Renal cortex interstitium (tissue), 11 donors: Measurements from ENCODE around the gene CUL5. TPM values are rescaled to one million over a fixed set of nuclear protein-coding genes. Genes with fewer than 3 reads are reported as not detected.
"Not testable (repeated sequence)": the region's sequence is repeated elsewhere in the genome, so short reads cannot be mapped to it uniquely, and the experiment has no call there.

Experiments
- DNase-seq, 11 donors: peaks; one replicate each; pipeline ENCODE4 v3.0.0-alpha.2; 2013; ENCODE audit warnings: low read depth in 9 of 11, low spot score in 4 of 11; ENCODE audit errors: extremely low read depth in 1 of 11
- polyA plus RNA-seq, 3 donors: library from polyadenylated mRNA; unstranded; fragments of 120-200 nt; gene quantifications; one replicate each; pipeline ENCODE4 v1.2.1, GENCODE V29; 2013; ENCODE audit not compliant: insufficient read length in 3 of 3

Gene CUL5
- polyA plus RNA-seq, 3 donors, result 39.5 to 51.6 (median 47.5) TPM

DNA sequence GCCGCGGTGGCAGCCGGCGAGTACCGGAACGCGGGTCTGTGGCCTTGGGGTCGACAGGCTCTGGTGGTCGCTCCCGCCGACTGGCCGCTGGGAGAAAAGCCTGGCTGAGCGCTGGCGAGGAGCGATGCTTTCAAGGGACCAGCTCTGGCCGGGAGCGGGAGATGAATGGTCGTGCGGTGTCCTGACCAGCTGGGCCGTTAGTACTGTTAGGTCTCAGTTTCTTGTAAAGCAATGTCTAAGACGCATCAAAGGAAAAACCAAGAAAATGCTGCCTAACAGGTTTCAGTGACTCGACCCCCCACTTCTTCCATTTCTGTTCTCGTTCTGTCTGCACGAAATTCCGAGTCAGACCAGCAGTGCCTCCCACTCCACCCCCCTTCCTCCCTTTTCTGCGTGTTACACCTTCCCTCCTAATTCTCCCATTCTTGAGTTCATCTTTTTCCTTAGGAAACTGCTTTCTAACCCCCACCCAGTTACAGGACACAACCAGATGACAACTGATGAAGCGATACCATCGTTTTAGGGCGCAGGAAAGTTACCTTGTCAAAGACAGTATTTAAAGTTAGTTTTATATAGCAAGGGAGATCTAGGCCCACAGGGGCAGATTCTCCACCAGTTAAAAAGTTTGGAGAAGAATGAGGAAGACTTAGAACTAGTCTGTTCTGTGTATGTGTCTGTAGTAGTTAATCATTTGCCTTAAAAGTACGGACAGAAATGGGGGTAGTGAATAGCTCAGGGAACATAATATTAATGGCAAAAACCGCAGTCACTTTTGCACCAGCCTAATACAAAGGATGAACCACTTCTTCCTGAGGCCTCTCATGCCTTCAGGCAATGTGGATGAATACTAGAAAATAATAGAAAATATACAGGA lies 1.0 kb downstream of the CUL5 start:
- peak in 7 of 11 donors; percentile 10 to 31 (median 16) for DNase-seq

DNA sequence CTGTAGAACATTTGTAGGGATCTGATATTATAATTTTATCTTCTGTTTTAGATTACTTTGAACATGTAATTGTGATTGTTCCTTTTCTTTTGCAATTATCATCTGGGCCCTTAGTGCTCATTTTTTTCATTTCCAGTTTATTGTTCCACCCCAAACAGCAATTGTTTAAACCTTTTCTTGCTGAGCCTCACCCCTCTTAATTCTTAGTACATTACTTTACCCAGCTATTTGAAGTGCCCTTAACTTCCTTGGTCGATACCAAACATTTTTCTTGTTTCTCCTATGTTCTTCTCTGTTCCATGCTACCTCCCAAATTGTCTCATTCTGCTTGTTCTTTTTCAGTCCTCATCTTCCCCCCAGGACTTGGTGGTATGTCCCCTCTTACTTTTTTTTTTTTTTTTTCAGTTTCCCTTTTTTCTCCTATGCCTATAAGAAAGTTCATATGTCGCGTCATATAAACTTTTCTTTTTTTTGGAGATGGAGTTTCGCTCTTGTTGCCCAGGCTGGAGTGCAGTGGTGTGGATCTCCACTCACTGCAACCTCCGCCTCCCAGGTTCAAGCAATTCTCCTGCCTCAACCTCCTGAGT lies 3.5 kb downstream of the CUL5 start:
- no peak for DNase-seq

DNA sequence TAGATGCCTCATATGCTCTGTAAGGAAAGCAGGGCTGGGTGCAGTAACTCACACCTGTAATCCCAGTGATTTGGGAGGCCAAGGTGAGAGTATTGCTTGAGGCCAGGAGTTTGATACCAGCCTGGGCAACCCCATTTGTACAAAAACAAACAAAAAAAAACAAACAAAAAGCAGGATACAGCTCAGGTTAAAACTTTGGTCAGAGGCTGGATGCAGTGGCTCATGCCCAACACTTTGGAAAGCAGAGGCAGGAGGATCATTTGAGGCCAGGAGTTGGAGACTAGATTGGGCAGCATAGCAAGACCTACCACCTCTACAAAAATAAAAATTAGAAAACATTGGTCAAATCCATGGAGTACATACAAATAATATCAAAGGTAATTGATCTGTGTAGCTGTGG lies 7.9 kb downstream of the CUL5 start:
- no peak for DNase-seq

DNA sequence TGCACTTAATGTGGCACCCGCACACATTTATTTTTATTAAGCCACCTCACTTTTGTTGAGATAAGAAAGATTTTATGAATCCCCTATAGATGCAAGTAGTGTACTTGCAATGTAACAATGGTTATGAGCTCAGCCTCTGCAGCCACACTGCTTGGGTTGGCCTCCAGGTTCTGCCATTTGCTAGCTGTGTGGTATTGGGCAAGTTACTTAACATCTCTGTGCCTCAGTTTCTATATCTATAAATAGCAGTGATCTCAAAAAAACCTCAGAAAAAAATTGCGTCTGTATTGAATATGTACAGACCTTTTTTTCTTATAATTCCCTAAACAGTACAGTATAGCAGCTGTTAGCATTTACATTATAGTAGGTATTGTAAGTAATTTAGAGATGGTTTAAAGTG lies 10.0 kb downstream of the CUL5 start:
- no peak for DNase-seq

DNA sequence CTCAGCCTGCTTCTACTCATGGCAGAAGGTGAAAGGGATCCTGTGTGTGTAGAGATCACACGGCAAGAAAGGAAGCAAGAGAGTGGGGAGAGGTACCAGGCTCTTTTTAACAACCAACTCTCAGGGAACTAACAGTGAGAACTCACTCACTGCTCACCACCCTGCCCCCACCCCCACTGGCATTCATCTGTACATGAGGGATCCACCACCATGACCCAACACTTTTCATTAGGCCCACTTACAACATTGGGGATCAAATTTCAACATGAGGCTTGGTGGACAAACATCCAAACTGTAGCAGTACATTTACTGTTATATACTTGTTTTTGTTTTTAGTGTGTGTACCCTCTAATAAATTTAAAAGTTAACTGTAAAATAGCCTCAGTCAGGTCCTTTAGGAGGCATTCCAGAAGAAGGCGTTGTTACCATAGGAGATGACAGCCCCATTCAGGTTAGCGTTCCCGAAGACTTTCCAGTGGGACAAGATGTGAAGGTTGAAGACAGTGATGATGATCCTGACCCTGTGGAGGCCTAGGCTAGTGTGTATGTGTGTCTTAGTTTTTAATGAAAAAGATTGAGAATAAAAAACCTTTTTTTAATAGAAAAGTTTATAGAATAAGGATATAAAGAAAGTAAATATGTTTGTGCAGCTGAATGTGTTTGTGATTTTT lies 11.3 kb downstream of the CUL5 start:
- no peak for DNase-seq

DNA sequence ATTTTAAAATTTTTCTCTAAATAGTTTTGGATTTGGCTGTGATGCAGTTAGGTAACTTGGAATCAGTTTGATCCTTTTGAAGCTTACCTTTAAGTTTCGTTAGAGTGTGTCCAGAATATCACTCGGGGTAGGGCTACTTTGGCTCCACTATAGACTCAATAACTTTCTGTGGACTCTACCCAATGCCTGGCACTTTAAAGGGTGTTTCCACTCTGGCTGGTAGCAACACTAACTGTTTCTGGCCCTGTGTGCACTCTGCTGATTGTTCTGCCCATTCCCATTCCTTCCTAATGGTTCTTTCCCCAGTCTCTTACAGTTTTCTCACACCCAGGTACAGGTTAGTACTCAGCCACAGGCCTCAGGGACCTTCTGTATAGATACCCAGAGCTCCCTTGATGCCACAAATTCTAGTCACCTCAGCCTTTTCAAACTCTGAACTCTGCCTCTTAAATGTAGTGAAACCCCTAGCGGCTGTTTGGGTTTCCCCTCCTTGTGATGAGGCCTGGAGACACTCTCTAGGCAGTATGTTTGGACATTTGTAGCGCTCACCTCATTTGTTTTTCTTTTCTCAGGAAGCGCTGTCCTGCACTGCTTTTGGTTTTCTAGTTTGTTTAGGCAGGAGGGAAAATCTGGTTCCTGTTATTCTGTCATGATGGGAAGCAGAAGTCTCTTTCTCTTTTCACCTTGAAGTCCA lies 16.8 kb downstream of the CUL5 start:
- DNase-seq, result no peak

DNA sequence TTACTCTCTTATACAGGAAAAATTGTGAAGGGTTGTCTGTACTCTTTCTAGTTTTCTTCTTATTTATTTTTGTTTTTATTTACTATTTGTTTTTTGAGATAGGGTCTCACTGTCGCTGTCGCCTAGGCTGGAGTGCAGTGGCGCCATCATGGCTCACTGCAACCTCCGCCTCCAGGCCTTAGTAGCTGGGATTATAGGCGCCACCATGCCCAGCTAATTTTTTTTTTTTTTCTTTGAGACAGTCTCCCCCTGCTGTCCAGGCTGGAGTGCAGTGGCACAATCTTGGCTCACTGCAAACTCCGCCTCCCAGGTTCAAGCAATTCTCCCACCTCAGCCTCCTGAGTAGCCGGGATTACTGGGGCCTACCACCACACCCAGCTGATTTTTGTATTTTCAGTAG lies 18.4 kb downstream of the CUL5 start:
- no peak for DNase-seq

DNA sequence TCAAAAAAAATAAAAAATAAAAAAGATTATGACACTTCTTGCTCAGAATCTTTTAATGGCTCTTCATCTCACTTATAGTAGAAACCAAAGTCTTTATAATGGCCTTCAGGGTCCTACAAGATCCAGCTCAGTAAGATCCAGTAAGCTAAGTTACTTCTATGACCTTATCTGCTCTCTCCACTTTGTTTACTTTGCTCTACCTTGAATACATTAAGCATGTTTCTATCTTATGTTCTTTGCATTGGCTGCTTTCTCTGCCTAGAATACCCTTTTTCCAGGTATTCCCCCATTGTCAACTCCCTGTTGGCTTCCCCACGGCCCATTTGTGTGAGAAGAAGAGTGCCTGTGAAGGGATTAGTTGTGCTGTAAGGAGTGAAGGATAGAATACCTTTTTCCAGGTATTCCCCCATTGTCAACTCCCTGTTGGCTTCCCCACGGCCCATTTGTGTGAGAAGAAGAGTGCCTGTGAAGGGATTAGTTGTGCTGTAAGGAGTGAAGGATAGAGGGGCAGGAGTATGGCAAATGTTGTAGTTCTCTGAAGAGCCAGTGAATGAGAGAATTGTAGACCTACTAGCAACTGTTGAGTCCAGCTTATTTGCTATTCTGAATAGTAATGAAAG lies 20.2 kb downstream of the CUL5 start:
- DNase-seq, result not testable (repeated sequence)

DNA sequence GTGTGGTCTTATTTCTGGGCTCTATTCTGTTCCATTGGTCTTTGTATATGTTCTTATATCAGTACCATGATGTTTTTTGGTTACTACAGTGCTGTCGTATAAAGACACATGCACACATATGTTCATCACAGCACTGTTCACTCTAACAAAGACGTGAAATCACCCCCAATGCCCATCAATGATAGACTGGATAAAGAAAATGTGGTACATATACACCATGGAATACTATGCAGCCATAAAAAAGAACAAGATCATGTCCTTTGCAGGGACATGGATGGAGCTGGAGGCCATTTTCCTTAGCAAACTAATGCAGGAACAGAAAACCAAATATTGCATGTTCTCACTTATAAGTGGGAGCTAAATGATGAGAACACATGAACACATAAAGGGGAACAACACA lies 22.9 kb downstream of the CUL5 start:
- DNase-seq, result not testable (repeated sequence)

DNA sequence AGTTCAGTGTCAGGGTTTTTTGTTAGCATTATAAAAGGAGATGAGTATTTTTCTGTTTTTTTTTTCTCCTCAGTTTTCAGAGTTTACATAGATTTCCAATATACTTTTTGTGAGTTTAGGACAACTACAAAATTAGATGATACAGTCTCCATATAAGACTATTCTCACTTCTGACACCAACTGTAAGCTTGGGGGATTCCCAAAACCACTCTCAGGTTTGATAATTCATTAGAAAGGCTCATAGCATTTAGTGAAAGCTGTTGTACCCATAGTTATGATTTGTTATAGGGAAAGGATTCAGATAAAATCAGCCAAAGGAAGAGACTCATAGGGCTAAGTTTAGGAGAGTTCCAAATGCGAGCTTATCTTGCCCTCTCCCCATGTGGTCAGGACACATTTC lies 24.1 kb downstream of the CUL5 start:
- DNase-seq, result no peak

DNA sequence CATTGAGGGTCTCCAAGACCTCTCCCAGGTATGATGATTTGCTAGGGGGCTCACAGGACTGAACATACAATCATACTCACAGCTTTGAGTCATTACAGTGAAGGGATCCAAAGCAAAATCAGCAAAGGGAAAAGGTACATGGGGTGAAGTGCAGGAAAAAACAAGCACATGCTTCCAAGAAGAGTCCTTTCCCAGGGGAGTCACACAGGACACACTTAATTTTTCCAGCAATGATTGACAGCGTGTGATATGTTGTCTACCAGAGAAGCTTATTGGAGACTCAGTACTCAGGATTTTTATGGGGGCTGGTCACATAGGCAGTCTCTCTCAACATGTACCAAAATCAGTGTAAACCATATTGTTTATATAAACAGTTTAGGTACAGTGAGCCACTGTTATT lies 25.3 kb downstream of the CUL5 start:
- DNase-seq, result no peak

DNA sequence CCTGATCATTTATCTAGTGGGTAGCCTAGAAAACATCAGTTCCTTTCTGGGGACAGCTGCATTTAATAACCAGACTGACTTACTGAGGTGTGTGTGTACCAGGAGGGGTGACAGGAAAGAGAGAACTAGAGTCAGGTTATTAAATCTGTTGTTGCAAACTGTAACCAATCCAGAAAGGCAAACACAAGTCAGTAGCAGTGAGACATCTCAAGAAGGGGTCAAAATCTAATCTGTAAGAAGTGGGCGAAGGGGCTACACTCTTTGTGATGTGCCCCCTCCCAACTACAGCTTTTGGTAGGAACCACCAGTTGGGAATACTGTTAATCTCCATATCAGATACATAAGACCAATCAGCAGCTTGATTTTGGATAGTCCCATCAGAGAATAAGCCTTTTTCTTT lies 26.3 kb downstream of the CUL5 start:
- DNase-seq, result no peak

DNA sequence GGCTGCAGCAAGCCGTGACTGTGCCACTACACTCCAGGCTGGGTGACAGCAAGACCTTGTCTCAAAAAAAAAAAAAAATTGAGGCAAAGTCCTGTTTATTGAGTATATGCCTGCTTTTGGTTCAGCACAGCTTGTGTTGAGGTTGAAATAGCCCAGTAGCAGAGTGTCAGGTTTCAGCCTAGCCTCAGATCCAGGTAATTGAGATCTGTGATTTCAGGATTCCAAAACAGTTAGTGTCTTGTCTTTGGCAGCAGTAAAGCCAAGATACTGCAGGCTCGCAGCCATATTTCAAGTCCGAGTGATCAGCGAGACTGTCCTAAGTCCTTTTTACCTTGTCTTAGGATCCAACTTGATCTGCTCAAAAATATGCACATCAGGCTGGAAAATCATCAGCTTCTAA lies 27.0 kb downstream of the CUL5 start:
- peak in 4 of 11 donors; percentile 2 to 13 (median 8) for DNase-seq

DNA sequence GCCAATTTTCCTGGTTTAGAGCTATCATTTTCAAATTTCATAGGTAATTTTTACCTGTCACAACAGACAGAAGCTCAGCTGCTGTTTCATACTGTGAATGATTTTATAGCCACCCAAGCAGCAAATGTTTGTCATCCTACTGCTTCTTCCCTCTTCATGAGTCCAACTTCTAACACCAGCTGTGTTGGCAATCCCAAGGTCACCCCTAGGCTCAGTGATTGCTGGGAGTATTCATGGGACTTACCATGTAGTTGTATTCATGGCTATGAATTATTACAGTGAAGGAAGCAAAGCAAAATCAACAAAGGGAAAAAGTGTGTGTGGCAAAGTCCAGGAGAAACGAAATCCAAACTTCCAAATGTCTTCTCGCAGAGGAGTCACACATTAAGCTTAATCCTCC lies 28.5 kb downstream of the CUL5 start:
- DNase-seq, result no peak

DNA sequence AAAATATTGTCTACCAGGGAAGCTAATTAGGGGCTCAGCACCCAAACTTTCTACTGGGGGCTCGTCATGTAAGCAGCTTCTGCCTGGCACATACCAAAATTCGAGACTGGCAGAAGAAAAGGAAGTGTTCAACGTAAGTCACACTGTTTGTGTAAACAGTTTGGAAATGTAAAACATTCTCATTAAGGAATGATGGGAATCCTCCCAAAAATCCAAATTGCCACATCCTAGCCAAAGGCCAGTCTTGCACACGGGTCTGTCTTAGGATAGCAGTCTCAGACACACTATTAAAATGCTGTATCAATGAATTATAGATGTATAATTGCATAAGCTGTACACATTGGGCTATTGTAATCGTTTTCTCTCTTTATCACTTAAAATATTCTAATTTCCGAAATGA lies 28.9 kb downstream of the CUL5 start:
- no peak for DNase-seq

DNA sequence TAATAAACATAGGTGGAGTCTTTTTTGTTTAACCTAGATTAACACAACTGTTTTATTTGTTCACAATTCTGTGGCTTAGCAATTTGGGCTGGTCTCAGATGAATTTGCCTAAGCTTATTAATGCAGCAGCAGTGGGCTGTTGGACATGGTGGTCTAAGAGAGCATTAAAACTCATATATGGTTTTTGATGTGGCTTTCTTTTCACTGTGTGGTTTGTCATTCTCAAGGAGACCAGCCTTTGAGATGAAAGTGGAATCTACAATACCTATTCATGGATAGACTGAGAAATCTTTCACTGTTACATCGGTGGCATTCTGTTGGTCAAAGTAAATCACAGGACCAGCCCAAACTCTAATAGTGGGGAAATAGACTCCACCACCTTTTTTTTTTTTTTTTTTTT lies 39.6 kb downstream of the CUL5 start:
- no peak for DNase-seq

DNA sequence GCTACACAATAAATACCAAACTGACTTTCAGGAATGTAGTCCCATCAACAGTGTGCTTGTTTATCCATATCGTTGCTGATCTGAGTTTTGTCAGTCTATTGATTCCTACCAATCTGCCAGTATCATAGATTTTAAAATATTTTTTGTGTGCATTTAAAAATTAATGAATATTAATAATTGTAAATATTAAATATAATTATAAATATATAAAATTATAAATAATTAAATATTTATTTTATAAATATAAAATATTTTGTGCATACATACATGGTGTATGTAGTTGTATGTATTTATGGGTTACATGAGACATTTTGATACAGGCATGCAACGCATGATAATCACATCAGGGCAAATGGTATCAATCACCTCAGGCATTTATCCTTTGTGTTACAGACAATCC lies 53.6 kb downstream of the CUL5 start:
- no peak for DNase-seq

DNA sequence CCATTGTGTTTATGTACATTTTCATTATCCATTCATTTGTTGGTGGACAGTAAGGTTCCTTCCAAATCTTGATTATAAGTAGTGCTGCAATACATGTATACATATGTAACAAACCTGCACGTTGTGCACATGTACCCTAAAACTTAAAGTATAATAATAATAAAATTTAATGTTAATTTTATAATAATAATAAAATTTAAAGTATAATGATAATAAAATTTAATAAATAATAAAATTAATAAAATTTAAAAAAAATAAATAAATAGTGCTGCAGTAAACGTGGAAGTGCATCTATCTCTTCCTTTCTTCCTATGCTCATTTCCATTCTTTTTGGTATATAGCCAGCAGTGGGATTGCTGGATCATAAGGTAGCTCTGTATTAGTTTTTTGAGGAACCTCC lies 54.7 kb downstream of the CUL5 start:
- no peak for DNase-seq

DNA sequence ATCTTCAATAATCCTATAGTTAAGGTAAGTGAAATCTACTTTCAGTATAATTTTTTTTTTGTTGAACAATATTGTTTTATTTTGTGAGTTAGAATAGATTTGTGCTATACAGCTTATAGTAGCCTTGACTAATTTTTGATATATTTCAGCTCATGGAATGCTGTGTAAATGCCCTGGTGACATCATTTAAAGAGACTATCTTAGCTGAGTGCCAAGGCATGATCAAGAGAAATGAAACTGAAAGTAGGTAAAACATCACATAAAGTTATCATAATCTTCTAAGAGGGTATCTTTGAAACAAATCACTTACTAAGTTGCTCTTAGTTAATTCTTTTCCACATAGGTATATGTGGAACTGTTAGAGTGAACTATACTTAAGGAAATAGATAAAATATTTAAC lies 61.2 kb downstream of the CUL5 start:
- DNase-seq, result no peak
